Central memory CD8-positive, alpha-beta T cell (primary cell): ENCODE results near the gene PNPLA1.

Source experiments
- ATAC-seq: fragments of 150-1000 bp; cut with Tn5 transposase; replicated peaks from 2 replicates; pipeline ENCODE4 v1.10.0; 2022; ENCODE audit warnings: mild to moderate bottlenecking, moderate FRiP score, moderate number of reproducible peaks; ENCODE audit not compliant: poor library complexity, severe bottlenecking; ENCODE audit errors: extremely low read depth
- DNase-seq, 2 donors: peaks; one replicate each; pipeline ENCODE4 v3.0.0; 2021; ENCODE audit warnings: low spot score in 2 of 2
- H3K27ac Mint-ChIP-seq: one replicate; pipeline ENCODE4 v1.8.0; 2022; ENCODE audit warnings: low read depth, mild to moderate bottlenecking, moderate library complexity, mixed read lengths
- H3K27me3 Mint-ChIP-seq: one replicate; pipeline ENCODE4 v1.8.0; 2022; ENCODE audit warnings: mixed read lengths
- H3K36me3 Mint-ChIP-seq: one replicate; pipeline ENCODE4 v1.8.0; 2022; ENCODE audit warnings: mild to moderate bottlenecking, moderate library complexity, mixed read lengths; ENCODE audit not compliant: insufficient read depth
- H3K4me1 Mint-ChIP-seq: one replicate; pipeline ENCODE4 v1.8.0; 2022; ENCODE audit warnings: mixed read lengths
- H3K4me3 Mint-ChIP-seq: one replicate; pipeline ENCODE4 v1.8.0; 2022; ENCODE audit warnings: mild to moderate bottlenecking, moderate library complexity, mixed read lengths
- H3K9me3 Mint-ChIP-seq: one replicate; pipeline ENCODE4 v1.8.0; 2022; ENCODE audit warnings: mixed read lengths

Gene PNPLA1

DNA sequence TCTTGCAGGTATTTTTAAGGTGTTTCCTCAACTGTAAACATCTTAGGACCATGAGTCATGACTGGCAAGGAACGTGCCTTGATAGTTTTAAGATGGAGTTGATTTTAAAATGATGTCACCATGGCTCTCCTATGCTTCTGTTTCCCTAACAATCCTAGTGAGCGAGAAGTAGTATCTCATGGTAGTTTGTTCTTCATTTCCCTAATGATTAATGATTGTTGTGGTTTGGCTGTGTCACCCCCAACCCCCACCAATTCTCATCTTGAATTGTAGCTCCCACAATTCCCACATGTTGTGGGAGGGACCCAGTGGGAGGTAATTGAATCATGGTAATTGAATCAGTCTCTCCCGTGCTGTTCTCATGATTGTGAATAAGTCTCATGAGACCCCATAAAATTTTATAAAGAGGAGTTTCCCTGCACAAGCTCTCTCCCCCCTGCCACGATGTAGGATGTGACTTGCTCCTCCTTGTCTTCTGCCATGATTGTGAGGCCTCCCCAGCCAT, 83.6 kb downstream of the PNPLA1 start:
- H3K4me3 Mint-ChIP-seq = no peak overlapping the region
- ATAC-seq (no peak), DNase-seq (no peak)
- no peaks in the 10 kb centered on the region for H3K36me3 Mint-ChIP-seq
- H3K4me1 Mint-ChIP-seq = no peaks in the 10 kb centered on the region
- H3K27me3 Mint-ChIP-seq = peaks cover 16% of the 10 kb centered on the region
- H3K27ac Mint-ChIP-seq = no peak overlapping the region
- peaks cover 5% of the 10 kb centered on the region for H3K9me3 Mint-ChIP-seq

GRCh38 chr6:36355819-36356218, 86.0 kb downstream of the PNPLA1 start:
- peaks cover 16% of the 10 kb centered on the region for H3K27me3 Mint-ChIP-seq
- H3K27ac Mint-ChIP-seq = no peak overlapping the region
- H3K4me3 Mint-ChIP-seq = no peak overlapping the region
- H3K36me3 Mint-ChIP-seq = no peaks in the 10 kb centered on the region
- no peak for DNase-seq
- no peak for ATAC-seq
- H3K4me1 Mint-ChIP-seq = peaks cover 8% of the 10 kb centered on the region
- peaks cover 5% of the 10 kb centered on the region for H3K9me3 Mint-ChIP-seq

DNA sequence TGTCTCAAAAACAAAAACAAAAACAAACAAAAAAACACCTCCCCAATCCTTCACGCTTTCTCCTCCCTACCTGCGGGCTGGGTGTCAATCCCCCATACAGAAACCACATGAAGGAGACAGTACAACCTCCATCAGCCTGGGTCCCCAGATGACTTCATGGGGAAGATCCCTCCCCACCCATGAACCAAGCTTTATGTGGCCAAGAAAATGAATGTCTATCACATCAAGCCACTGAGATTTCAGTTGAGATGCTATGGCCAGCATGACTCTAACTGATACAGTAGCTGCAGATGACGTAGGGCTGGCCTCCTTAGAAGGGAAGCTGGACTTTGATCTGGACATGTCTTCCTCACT, 88.0 kb downstream of the PNPLA1 start:
- ATAC-seq (peak; percentile 19), DNase-seq (no peak)
- Mint-ChIP-seq H3K36me3 (no peaks in the 10 kb centered on the region), H3K4me1 (peaks cover 11% of the 10 kb centered on the region), H3K27ac (no peak overlapping the region), H3K27me3 (peaks cover 16% of the 10 kb centered on the region), H3K4me3 (no peak overlapping the region), H3K9me3 (peaks cover 5% of the 10 kb centered on the region)
